Gastrocnemius medialis (tissue), 4 donors: ENCODE measurements around the gene SMIM29. TPM values are rescaled to one million over a fixed set of nuclear protein-coding genes. Genes with fewer than 3 reads are reported as not detected.

ENCODE experiments used
- ATAC-seq, 2 donors: fragments of 150-250 bp; one replicate each; pipeline ENCODE4 v1.9.1; 2016
- DNase-seq, 2 donors: peaks; one replicate each; pipeline ENCODE4 v3.0.0-alpha.2; 2019
- H3K27ac ChIP-seq, 4 donors: fragments of 200-600 bp; sonication (generic); 1 replicate in 1 of 4; 2 replicates in 3 of 4; pipeline ENCODE4 v1.5.1; 2016 to 2018; ENCODE audit warnings: mild to moderate bottlenecking in 2 of 4, moderate library complexity in 1 of 4
- H3K27me3 ChIP-seq, 3 donors: fragments of 200-600 bp; sonication (generic) in 2 of 3; 1 replicate in 1 of 3; 2 replicates in 2 of 3; pipeline versions ENCODE4 v1.5.1 to v1.6.0; 2016 to 2019; ENCODE audit warnings: mild to moderate bottlenecking in 1 of 3, moderate library complexity in 1 of 3
- H3K36me3 ChIP-seq, 2 donors: fragments of 200-600 bp; sonication (generic) in 1 of 2; one replicate each; pipeline ENCODE4 v1.5.1; 2017 to 2018
- H3K4me1 ChIP-seq, 2 donors: fragments of 200-600 bp; sonication (generic) in 1 of 2; one replicate each; pipeline ENCODE4 v1.5.1; 2016 to 2017; ENCODE audit warnings: mild to moderate bottlenecking in 2 of 2
- H3K4me3 ChIP-seq, 4 donors: fragments of 200-600 bp; sonication (generic) in 3 of 4; 1 replicate in 1 of 4; 2 replicates in 3 of 4; pipeline ENCODE4 v1.5.1; 2016 to 2019; ENCODE audit warnings: mild to moderate bottlenecking in 2 of 4
- H3K9me3 ChIP-seq, 3 donors: fragments of 200-600 bp; sonication (generic) in 2 of 3; 1 replicate in 1 of 3; 2 replicates in 2 of 3; pipeline ENCODE4 v1.5.1; 2016 to 2019
- CTCF ChIP-seq, 5 experiments: fragments of 450-650 bp in 3 of 5; fragments of 200-600 bp in 2 of 5; sonication (generic) in 2 of 5; IDR thresholded peaks in 4 of 5; conservative IDR thresholded peaks in 1 of 5; 1 replicate in 4 of 5; 2 replicates in 1 of 5; pipeline ENCODE4 v1.5.1; 2016 to 2019; ENCODE audit warnings: antibody characterized with exemption in 5 of 5, mild to moderate bottlenecking in 3 of 5, moderate library complexity in 3 of 5
- POLR2A ChIP-seq, 2 donors: fragments of 450-650 bp; IDR thresholded peaks; one replicate each; pipeline ENCODE4 v1.6.1; 2017; ENCODE audit warnings: antibody characterized with exemption in 2 of 2, mild to moderate bottlenecking in 2 of 2, moderate library complexity in 2 of 2
- in situ Hi-C, 4 donors: fragments of 200-750 bp; cut with MboI; loops; one replicate each; pipeline versions ENCODE4 v1.15.0 to v1.8.0; 2017; ENCODE audit warnings: low sequenced_read_pairs in 4 of 4
- intact Hi-C: fragments of 100-400 bp; cut with DNase I; formaldehyde crosslinking; loops from one replicate; pipeline ENCODE4 v1.15.1; 2023; ENCODE audit warnings: low total_unique reads
- total RNA-seq, 4 donors: library from RNA; depleted of rRNA; stranded (reverse); fragments of >200 nt; gene quantifications; one replicate each; pipeline versions ENCODE4 v1.1.0 to v1.2.3, GENCODE V29; 2016

SMIM29 gene
- total RNA-seq, 4 donors from 2014 or later = 21.4 to 39.5 (median 33.4) TPM

DNA sequence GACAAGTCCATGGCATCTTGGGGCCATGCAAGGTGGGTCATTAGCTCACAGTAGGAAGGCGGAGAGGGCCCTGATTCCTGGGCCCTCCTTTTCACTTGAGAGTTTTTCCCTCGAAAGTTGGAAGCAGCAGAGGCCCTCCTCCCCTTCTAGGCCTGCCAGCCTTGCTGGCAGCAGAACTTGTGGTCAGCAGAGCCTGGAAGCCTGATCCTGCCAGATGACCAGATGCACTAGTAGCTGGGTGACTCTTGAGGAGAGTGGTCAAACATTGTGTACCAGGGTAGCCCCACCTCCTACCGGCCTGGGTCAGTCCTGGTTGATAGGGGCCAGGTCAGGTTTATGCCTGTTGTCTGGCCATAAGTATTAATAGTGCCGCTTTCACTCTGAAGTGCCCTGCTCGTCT, 15.9 kb downstream of the SMIM29 start:
- peak overlapping the region; percentile 29 to 97 (median 75) for H3K27ac ChIP-seq
- H3K27me3 ChIP-seq = no peaks in the 10 kb centered on the region
- H3K9me3 ChIP-seq = no peaks in the 10 kb centered on the region
- no peak for TF ChIP-seq CTCF (IDR thresholded peaks at IDR 0.05 in 4 of 5, conservative IDR thresholded peaks at IDR 0.05 in 1 of 5)
- TF ChIP-seq POLR2A (IDR thresholded peaks at IDR 0.05) = no peak
- intact Hi-C loops (no loop called here), in situ Hi-C loops (no loop called here)
- H3K4me1 ChIP-seq = peaks cover 0 to 3% of the 10 kb centered on the region in 2 donors
- H3K36me3 ChIP-seq = no peaks in the 10 kb centered on the region
- no peak overlapping the region for H3K4me3 ChIP-seq
- ATAC-seq (peak; percentile 20 to 54), DNase-seq (peak; percentile 53 to 67)

- in situ Hi-C loops = no loop called here
- Histone ChIP-seq H3K4me3 (no peak overlapping the region), H3K4me1 (peaks cover 0 to 3% of the 10 kb centered on the region in 2 donors), H3K9me3 (no peaks in the 10 kb centered on the region), H3K27me3 (no peaks in the 10 kb centered on the region), H3K36me3 (no peaks in the 10 kb centered on the region), H3K27ac (no peak overlapping the region)
- no peak for TF ChIP-seq POLR2A (IDR thresholded peaks at IDR 0.05)
- no peak for TF ChIP-seq CTCF (IDR thresholded peaks at IDR 0.05 in 4 of 5, conservative IDR thresholded peaks at IDR 0.05 in 1 of 5)
- DNase-seq = no peak
- ATAC-seq = no peak
- intact Hi-C loops = no loop called here
Measured at GRCh38 chr6:34231566-34232336, 17.1 kb downstream of the SMIM29 start.

GRCh38 chr6:34230653-34231371, 18.0 kb downstream of the SMIM29 start:
- ATAC-seq (no peak), DNase-seq (no peak)
- Histone ChIP-seq H3K36me3 (no peaks in the 10 kb centered on the region), H3K4me3 (no peak overlapping the region), H3K9me3 (no peaks in the 10 kb centered on the region), H3K4me1 (no peaks in the 10 kb centered on the region), H3K27ac (no peak overlapping the region), H3K27me3 (no peaks in the 10 kb centered on the region)
- in situ Hi-C loops (no loop called here), intact Hi-C loops (no loop called here)
- TF ChIP-seq CTCF (IDR thresholded peaks at IDR 0.05 in 4 of 5, conservative IDR thresholded peaks at IDR 0.05 in 1 of 5) = no peak

DNA sequence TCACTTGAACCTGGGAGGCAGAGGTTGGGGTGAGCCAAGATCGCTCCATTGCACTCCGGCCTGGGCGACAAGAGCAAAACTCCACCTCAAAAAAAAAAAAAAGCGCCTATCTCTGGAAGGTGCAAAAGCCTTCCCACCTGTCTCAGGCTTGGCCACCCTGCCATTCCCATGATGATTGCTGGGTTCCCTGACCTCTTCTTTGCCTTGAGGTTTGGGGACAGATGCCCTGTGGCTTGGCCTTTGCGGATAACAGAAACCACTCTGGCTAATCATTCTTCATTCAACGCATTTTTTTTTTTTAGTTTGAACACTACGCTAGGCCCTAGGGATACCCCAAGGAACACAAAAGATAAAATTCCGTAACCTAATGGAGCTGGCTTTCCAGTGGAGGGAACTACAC, 18.9 kb downstream of the SMIM29 start:
- in situ Hi-C loops = no loop called here
- Histone ChIP-seq H3K9me3 (no peaks in the 10 kb centered on the region), H3K27ac (no peak overlapping the region), H3K27me3 (no peaks in the 10 kb centered on the region), H3K36me3 (no peaks in the 10 kb centered on the region), H3K4me3 (no peak overlapping the region), H3K4me1 (no peaks in the 10 kb centered on the region)
- no peak for ATAC-seq
- TF ChIP-seq POLR2A (IDR thresholded peaks at IDR 0.05) (no peak), CTCF (IDR thresholded peaks at IDR 0.05 in 4 of 5, conservative IDR thresholded peaks at IDR 0.05 in 1 of 5) (no peak)
- DNase-seq = no peak
- intact Hi-C loops = no loop called here
